GM23248 (cell line): ENCODE results near the gene TMEM72. TPM values are rescaled to one million over a fixed set of nuclear protein-coding genes. Genes with fewer than 3 reads are reported as not detected.

ENCODE experiments used
- DNase-seq: peaks from one replicate; pipeline ENCODE4 v3.0.0-alpha.2; 2015
- H2AFZ ChIP-seq: fragments of 200-600 bp; sonication (generic); 2 replicates; pipeline ENCODE4 v1.6.1; 2016; ENCODE audit warnings: antibody characterized with exemption
- H3F3A ChIP-seq: fragments of 200-600 bp; sonication (generic); 2 replicates; pipeline ENCODE4 v1.6.1; 2016; ENCODE audit warnings: mild to moderate bottlenecking, antibody characterized with exemption, mixed run types; ENCODE audit not compliant: insufficient read depth
- H3K27ac ChIP-seq: fragments of 200-600 bp; sonication (generic); 2 replicates; pipeline ENCODE4 v1.5.1; 2016; ENCODE audit warnings: mild to moderate bottlenecking
- H3K27me3 ChIP-seq: fragments of 200-600 bp; sonication (generic); replicated peaks from 2 replicates; pipeline ENCODE4 v1.6.1; 2016; ENCODE audit warnings: mild to moderate bottlenecking; ENCODE audit not compliant: insufficient read depth
- H3K36me3 ChIP-seq: fragments of 200-600 bp; sonication (generic); 2 replicates; pipeline ENCODE4 v1.6.1; 2016; ENCODE audit warnings: low read depth, mild to moderate bottlenecking
- H3K4me1 ChIP-seq: fragments of 200-600 bp; sonication (generic); 2 replicates; pipeline ENCODE4 v1.6.1; 2016; ENCODE audit warnings: mild to moderate bottlenecking; ENCODE audit not compliant: insufficient read depth
- H3K4me2 ChIP-seq: fragments of 200-600 bp; sonication (generic); one replicate; pipeline ENCODE4 v1.6.1; 2016; ENCODE audit warnings: mild to moderate bottlenecking; ENCODE audit not compliant: unreplicated experiment
- H3K4me3 ChIP-seq: fragments of 200-600 bp; sonication (generic); 2 replicates; pipeline ENCODE4 v1.5.1; 2016; ENCODE audit warnings: mild to moderate bottlenecking
- H3K79me2 ChIP-seq: fragments of 200-600 bp; sonication (generic); 2 replicates; pipeline ENCODE4 v1.6.1; 2016; ENCODE audit warnings: mild to moderate bottlenecking; ENCODE audit not compliant: insufficient read depth
- H3K9ac ChIP-seq: fragments of 200-600 bp; sonication (generic); 2 replicates; pipeline ENCODE4 v1.6.1; 2016; ENCODE audit warnings: mild to moderate bottlenecking
- H3K9me2 ChIP-seq: fragments of 200-600 bp; sonication (generic); 2 replicates; pipeline ENCODE4 v1.6.1; 2016; ENCODE audit warnings: mixed run types, mild to moderate bottlenecking, moderate library complexity; ENCODE audit not compliant: insufficient read depth
- H3K9me3 ChIP-seq: fragments of 200-600 bp; sonication (generic); one replicate; pipeline ENCODE4 v1.6.1; 2017; ENCODE audit warnings: low read depth
- H4K20me1 ChIP-seq: fragments of 200-600 bp; sonication (generic); 2 replicates; pipeline ENCODE4 v1.6.0; 2016; ENCODE audit not compliant: insufficient read depth
- EZH2 ChIP-seq: fragments of 200-600 bp; sonication (generic); IDR thresholded peaks from 2 replicates; pipeline ENCODE4 v1.6.1; 2018; ENCODE audit warnings: antibody characterized with exemption, mild to moderate bottlenecking; ENCODE audit not compliant: insufficient read depth, poor library complexity, severe bottlenecking
- EZH2phosphoT487 ChIP-seq: fragments of 200-600 bp; sonication (generic); IDR thresholded peaks from 2 replicates; pipeline ENCODE4 v1.6.1; 2018; ENCODE audit warnings: antibody characterized with exemption, moderate library complexity, mild to moderate bottlenecking, low read depth; ENCODE audit not compliant: insufficient read depth
- WGBS, 2 experiments: methylation state at CpG; one replicate each; pipeline ENCODE4 v1.1.6; 2015 to 2017; ENCODE audit warnings: low lambda C conversion rate in 2 of 2, low coverage in 1 of 2; ENCODE audit errors: missing lambda C conversion rate in 2 of 2; 5-methylcytosine and 5-hydroxymethylcytosine counted together
- in situ Hi-C: fragments of 300-500 bp; cut with MboI; formaldehyde crosslinking; loops from 2 replicates; pipeline ENCODE4 v1.15.0; 2020
- polyA plus RNA-seq: library from polyadenylated mRNA; unstranded; fragments of >200 nt; fragmentation: Nextera tagmentation; extraction: Ambion mirVana; gene quantifications from 2 replicates; pipeline ENCODE4 v1.2.1, GENCODE V29; 2016
- total RNA-seq: library from RNA; depleted of rRNA; stranded (reverse); fragments of >200 nt; shearing (Covaris generic); gene quantifications from 2 replicates; pipeline ENCODE4 v1.2.3, GENCODE V29; 2014

Gene TMEM72
- total and polyA plus RNA-seq, 2 experiments from 2014 or later = not detected

DNA sequence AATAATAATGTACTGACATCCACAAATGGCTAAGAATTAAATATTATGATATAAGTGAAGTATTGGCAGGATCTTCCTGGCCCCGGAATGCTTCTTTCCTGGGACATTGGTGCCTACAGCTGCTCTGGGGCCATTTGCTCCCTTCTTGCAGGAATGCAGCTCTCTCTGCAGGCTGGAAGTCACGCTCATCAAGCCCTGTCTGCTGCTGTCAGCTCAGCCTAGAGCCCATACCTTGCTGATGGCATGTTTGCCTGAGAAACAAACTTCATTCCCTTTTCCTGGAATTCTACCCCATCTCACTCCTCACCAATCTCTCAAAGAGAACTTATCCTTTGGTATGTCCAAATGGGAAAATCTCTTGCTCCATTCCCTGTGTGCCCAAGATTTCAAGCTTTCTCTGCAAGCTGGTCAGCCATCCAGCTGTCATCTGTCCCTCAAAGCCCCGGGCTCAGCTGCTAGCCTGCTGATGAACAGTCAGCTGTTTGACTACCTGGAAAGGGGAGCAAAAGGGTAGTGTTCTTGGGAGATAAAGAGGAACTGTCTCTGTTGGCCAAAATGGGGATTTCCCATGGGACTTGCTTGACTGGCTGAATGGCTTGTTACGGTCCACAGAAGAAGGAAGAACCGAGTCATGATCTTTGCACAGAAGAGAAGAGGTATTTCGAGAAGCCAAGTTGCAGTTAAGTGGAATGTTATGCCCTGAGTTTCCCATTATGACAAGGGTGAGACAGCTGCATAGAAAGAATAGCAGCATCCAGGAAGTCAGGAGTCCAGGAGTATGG, 36.4 kb downstream of the TMEM72 start:
- Histone ChIP-seq H3K36me3 (no peaks in the 10 kb centered on the region), H3K9me2 (no peaks in the 10 kb centered on the region), H3F3A (no peaks in the 10 kb centered on the region), H3K4me3 (no peak overlapping the region), H3K27me3 (0 out of 2 replicates have a peak, but pooled peaks cover 3% of the 10 kb centered on the region), H3K9ac (no peak overlapping the region), H3K4me1 (no peaks in the 10 kb centered on the region), H4K20me1 (no peaks in the 10 kb centered on the region), H3K27ac (no peak overlapping the region), H3K79me2 (no peaks in the 10 kb centered on the region), H3K9me3 (no peaks in the 10 kb centered on the region), H2AFZ (no peak overlapping the region), H3K4me2 (no peak overlapping the region)
- TF ChIP-seq EZH2phosphoT487 = no peak
- TF ChIP-seq EZH2 = no peak
- in situ Hi-C loops = no loop called here
- no peak for DNase-seq
- 76 to 78% methylated on average over 6 of the region's 6 CpGs for WGBS, 2 experiments

DNA sequence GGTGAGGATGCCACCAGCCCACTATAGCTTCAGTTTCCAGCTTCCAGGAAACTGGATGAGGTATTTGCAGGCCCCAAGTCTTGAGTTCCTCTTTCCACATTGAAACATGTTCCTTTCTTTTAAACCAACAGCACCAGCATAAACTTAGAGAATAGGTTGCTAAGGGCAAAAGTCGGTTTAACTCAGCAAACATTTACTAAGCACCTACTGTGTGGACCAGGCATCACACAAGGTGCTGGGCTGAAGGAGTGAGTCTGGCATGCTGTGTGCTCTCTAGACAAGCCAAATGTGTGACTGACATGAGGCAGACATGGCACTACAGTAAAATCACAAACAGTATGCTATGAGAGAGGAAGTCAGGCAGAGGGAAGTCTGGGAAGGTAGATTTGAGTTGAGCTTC, 37.5 kb downstream of the TMEM72 start:
- Histone ChIP-seq H3K27ac (no peak overlapping the region), H3K27me3 (0 out of 2 replicates have a peak, but pooled peaks cover 3% of the 10 kb centered on the region), H2AFZ (no peak overlapping the region), H3K4me3 (no peak overlapping the region), H3K79me2 (no peaks in the 10 kb centered on the region), H4K20me1 (no peaks in the 10 kb centered on the region), H3K9me3 (no peaks in the 10 kb centered on the region), H3K9ac (no peak overlapping the region), H3K36me3 (no peaks in the 10 kb centered on the region), H3K4me2 (no peak overlapping the region), H3K4me1 (peaks cover 6% of the 10 kb centered on the region; the same call in 1 of the 2 replicates), H3F3A (no peaks in the 10 kb centered on the region), H3K9me2 (no peaks in the 10 kb centered on the region)
- WGBS, 2 experiments = 96 to 100% methylated on average over 1 of the region's 1 CpG
- in situ Hi-C loops = no loop called here
- DNase-seq = no peak
- TF ChIP-seq EZH2phosphoT487 (no peak), EZH2 (no peak)

DNA sequence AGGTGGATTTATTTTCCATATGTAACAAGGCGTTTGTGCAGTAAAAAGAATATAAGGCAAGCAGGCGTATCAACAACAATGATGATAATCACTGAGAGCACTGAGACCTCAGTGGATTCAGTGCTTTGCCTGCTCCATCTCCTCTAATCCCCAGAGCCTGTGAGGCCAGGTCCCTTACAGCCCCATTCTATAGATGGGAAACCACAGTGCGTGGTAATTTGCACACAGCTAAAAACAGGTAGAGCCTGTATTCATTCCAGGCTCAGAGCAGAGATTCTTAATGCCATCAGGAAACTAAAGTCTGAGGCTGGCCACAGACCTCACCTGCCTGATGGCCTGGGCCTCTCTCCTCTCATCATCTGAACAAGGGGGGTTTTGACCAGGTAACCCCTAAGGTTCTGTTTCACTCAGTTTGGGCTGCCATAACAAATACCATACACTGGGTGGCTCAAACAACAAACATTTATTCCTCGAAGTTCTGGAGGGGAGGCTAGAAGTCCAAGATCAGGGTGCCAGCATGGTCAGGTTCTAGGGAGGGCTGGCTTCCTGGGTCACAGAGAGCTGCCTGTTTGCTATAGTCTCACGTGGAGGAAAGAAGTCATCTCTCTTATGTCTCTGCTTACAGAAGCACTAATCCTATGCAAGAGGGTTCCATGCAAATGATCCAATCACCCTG, 38.1 kb downstream of the TMEM72 start:
- Histone ChIP-seq H3K9ac (no peak overlapping the region), H3K4me2 (no peak overlapping the region), H3K9me3 (no peaks in the 10 kb centered on the region), H3K4me1 (peaks cover 6% of the 10 kb centered on the region; the same call in 1 of the 2 replicates), H3K27me3 (0 out of 2 replicates have a peak, but pooled peaks cover 3% of the 10 kb centered on the region), H3K9me2 (no peaks in the 10 kb centered on the region), H3F3A (no peaks in the 10 kb centered on the region), H3K36me3 (no peaks in the 10 kb centered on the region), H3K4me3 (no peak overlapping the region), H4K20me1 (no peaks in the 10 kb centered on the region), H3K27ac (no peak overlapping the region), H2AFZ (no peak overlapping the region), H3K79me2 (no peaks in the 10 kb centered on the region)
- in situ Hi-C loops = no loop called here
- TF ChIP-seq EZH2 (no peak), EZH2phosphoT487 (no peak)
- WGBS, 2 experiments = 77 to 78% methylated on average over 5 of the region's 5 CpGs
- DNase-seq = no peak

DNA sequence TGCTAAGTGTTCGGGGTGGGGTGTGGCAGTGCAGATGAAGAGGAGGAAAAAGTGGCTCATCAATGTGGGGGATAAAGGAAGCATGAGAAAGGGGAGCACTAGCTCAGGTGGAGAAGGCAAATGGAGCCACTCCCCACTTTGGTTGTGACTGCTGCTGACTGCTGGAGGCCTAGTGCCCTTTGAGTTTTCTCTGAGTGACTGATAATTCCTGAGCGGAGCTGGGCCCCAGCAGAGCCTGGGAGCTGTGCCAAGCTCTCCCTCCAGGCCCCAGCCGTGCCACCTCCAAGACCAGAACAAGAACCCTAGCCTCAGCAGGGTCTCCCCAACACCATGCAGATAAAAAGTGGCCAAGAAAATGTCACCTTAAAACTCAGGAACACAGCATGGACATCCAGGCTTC, 38.8 kb downstream of the TMEM72 start:
- DNase-seq = no peak
- Histone ChIP-seq H3K36me3 (no peaks in the 10 kb centered on the region), H3F3A (no peaks in the 10 kb centered on the region), H3K9me3 (no peaks in the 10 kb centered on the region), H3K27ac (no peak overlapping the region), H3K4me3 (no peak overlapping the region), H3K9ac (no peak overlapping the region), H3K79me2 (no peaks in the 10 kb centered on the region), H2AFZ (no peak overlapping the region), H3K27me3 (no peaks in the 10 kb centered on the region), H3K4me1 (peaks cover 6% of the 10 kb centered on the region; the same call in 1 of the 2 replicates), H3K9me2 (no peaks in the 10 kb centered on the region), H4K20me1 (no peaks in the 10 kb centered on the region), H3K4me2 (no peak overlapping the region)
- no peak for TF ChIP-seq EZH2phosphoT487
- TF ChIP-seq EZH2 = no peak
- in situ Hi-C loops = no loop called here
- 68 to 81% methylated on average over 3 of the region's 3 CpGs for WGBS, 2 experiments
